Stimulated activated naive CD4-positive, alpha-beta T cell treated with Interleukin-2 at 50 U/mL for 16 hours (primary cell): ENCODE results near the gene BANK1.
A peak's percentile ranks its signal among the peaks of the same experiment; 100 is the strongest.

Experiments used
- DNase-seq: peaks from one replicate; lab custom pipeline; 2025; lab: John Stamatoyannopoulos, UW

BANK1 gene

GRCh38 chr4:101790521-101791181 lies at the start of gene BANK1:
Gene BANK1, plus strand, starts transcription at chr4:101790730. Its CDS starts 151 bp downstream, at chr4:101790881.
- peak; percentile 2 for DNase-seq

- no peak for DNase-seq
These were observed 36.8 kb upstream of the BANK1 start for GRCh38 chr4:101753721-101754120.

- no peak for DNase-seq
These were observed 34.3 kb upstream of the BANK1 start for GRCh38 chr4:101756181-101756580.

- DNase-seq: no peak
These were observed 29.1 kb upstream of the BANK1 start for GRCh38 chr4:101761405-101761804.

GRCh38 chr4:101762025-101762424 lies 28.5 kb upstream of the BANK1 start:
- no peak for DNase-seq

- DNase-seq: no peak
These were observed 28.0 kb upstream of the BANK1 start for GRCh38 chr4:101762534-101762933.

- DNase-seq: no peak
These were observed 27.0 kb upstream of the BANK1 start for GRCh38 chr4:101763576-101763975.

- DNase-seq: no peak
These were observed 15.7 kb upstream of the BANK1 start for GRCh38 chr4:101774807-101775206.

- no peak for DNase-seq
These were observed 13.1 kb upstream of the BANK1 start for GRCh38 chr4:101777431-101777830.

- DNase-seq: no peak
These were observed 10.2 kb upstream of the BANK1 start for GRCh38 chr4:101780284-101780683.

GRCh38 chr4:101782546-101782945 lies 8.0 kb upstream of the BANK1 start:
- no peak for DNase-seq

- no peak for DNase-seq
These were observed 5.6 kb upstream of the BANK1 start for GRCh38 chr4:101784957-101785356.

- DNase-seq: no peak
These were observed 5.0 kb upstream of the BANK1 start for GRCh38 chr4:101785486-101785885.

- DNase-seq: no peak
These were observed 2.7 kb upstream of the BANK1 start for GRCh38 chr4:101787701-101788316.

GRCh38 chr4:101791182-101791558 lies 640 bp downstream of the BANK1 start:
- DNase-seq: no peak

GRCh38 chr4:101792056-101792590 lies 1.6 kb downstream of the BANK1 start:
- no peak for DNase-seq

GRCh38 chr4:101793397-101793796 lies 2.9 kb downstream of the BANK1 start:
- no peak for DNase-seq

- DNase-seq: no peak
These were observed 4.3 kb downstream of the BANK1 start for GRCh38 chr4:101794806-101795205.

- no peak for DNase-seq
These were observed 5.2 kb downstream of the BANK1 start for GRCh38 chr4:101795704-101796103.

GRCh38 chr4:101801958-101802357 lies 11.4 kb downstream of the BANK1 start:
- DNase-seq: no peak

GRCh38 chr4:101806914-101807313 lies 16.4 kb downstream of the BANK1 start:
- DNase-seq: no peak

- no peak for DNase-seq
These were observed 16.8 kb downstream of the BANK1 start for GRCh38 chr4:101807351-101807750.

GRCh38 chr4:101813604-101814003 lies 23.1 kb downstream of the BANK1 start:
- no peak for DNase-seq

- no peak for DNase-seq
These were observed 27.8 kb downstream of the BANK1 start for GRCh38 chr4:101818362-101818761.
